Pancreas (tissue), 10 donors: ENCODE data around the gene ETS1. TPM values are rescaled to one million over a fixed set of nuclear protein-coding genes. Genes with fewer than 3 reads are reported as not detected.

Experiments
- ATAC-seq, 4 donors: fragments of 200-7000 bp; cut with Tn5 transposase; one replicate each; pipeline versions ENCODE4 v1.8.0 to v1.9.1; 2020; ENCODE audit warnings: mild to moderate bottlenecking in 4 of 4, moderate library complexity in 4 of 4
- DNase-seq, 6 donors: peaks; one replicate each; pipeline ENCODE4 v3.0.0-alpha.2; 2020
- FAIRE-seq: peaks from 2 replicates; lab custom pipeline; 2012; peaks lifted over from hg19 to GRCh38; lab: Jason Lieb, UNC
- H3K27ac ChIP-seq, 4 donors: fragments of 200-600 bp; sonication (generic); 1 replicate in 3 of 4; 2 replicates in 1 of 4; pipeline versions ENCODE4 v1.5.0 to v1.8.0; 2020
- H3K27me3 ChIP-seq, 4 donors: fragments of 200-600 bp; one replicate each; pipeline ENCODE4 v1.8.0; 2021
- H3K36me3 ChIP-seq, 3 donors: fragments of 200-600 bp; sonication (generic) in 1 of 3; one replicate each; pipeline versions ENCODE4 v1.5.0 to v1.8.0; 2020 to 2021
- H3K4me1 ChIP-seq, 3 donors: fragments of 200-600 bp; one replicate each; pipeline ENCODE4 v1.8.0; 2021
- H3K4me3 ChIP-seq, 4 donors: fragments of 200-600 bp; sonication (generic) in 2 of 4; one replicate each; pipeline versions ENCODE4 v1.5.0 to v1.8.0; 2020 to 2021
- H3K9me3 ChIP-seq, 4 donors: fragments of 200-600 bp; one replicate each; pipeline ENCODE4 v1.8.0; 2021
- CTCF ChIP-seq, 4 donors: fragments of 200-600 bp; sonication (generic) in 3 of 4; IDR thresholded peaks; one replicate each; pipeline versions ENCODE4 v1.5.0 to v1.8.0; 2021; ENCODE audit warnings: antibody characterized with exemption in 4 of 4
- WGBS, 2 donors: extraction: QIAGEN DNeasy Blood & Tissue Kit; methylation state at CpG; one replicate each; pipeline ENCODE4 v1.1.7; 2013; 5-methylcytosine and 5-hydroxymethylcytosine counted together
- intact Hi-C, 3 donors: fragments of 100-400 bp; cut with DNase I; formaldehyde crosslinking; loops; one replicate each; pipeline versions ENCODE4 v1.11.1 to v1.14.2; 2022
- polyA plus RNA-seq, 2 donors: library from polyadenylated mRNA; stranded (reverse); fragments of 200-250 nt; gene quantifications; one replicate each; pipeline ENCODE4 v1.2.3, GENCODE V29; 2013
- total RNA-seq, 6 donors: library from RNA; stranded (reverse); fragmentation: NEBNext Ultra II Directional in 4 of 6; extraction: Animal tissue kit (Norgen Biotek cat#: 25700) in 4 of 6; gene quantifications; one replicate each; pipeline versions ENCODE4 v1.2.1 to v1.2.4, GENCODE V29; 2021 to 2023
- donor health status: healthy with polysubstance abuse.
- donor health status: DM: no; HTN: no; CAD: no; lungs with moderate emphysema.
- donor health status: DM: no; HTN: no; CAD: no.
- donor health status: control.
- donor health status: control.
- donor health status: Bipolar disorder and iron deficiency.
- donor health status: DM: yes; HTN: yes; CAD: no.
- donor health status: DM: no; HTN: no; CAD: no.
- donor health status: DM: no; HTN: no; CAD: no.
- donor health status: DM: yes; HTN: yes; CAD: no.

ETS1 gene
- total and polyA plus RNA-seq, 8 donors = 5.4 to 26.6 (median 13.0) TPM

- Histone ChIP-seq H3K27ac (peak overlapping the region in 2 of 4 donors; percentile 2 to 51), H3K36me3 (no peaks in the 10 kb centered on the region), H3K9me3 (no peaks in the 10 kb centered on the region), H3K27me3 (no peaks in the 10 kb centered on the region), H3K4me1 (peaks cover 0 to 12% (median 0%) of the 10 kb centered on the region in 3 donors), H3K4me3 (no peak overlapping the region)
- TF ChIP-seq CTCF (IDR thresholded peaks at IDR 0.05) = no peak
- 15 to 21% methylated on average over 4 of the region's 4 CpGs for WGBS, 2 donors
- intact Hi-C loops = no loop called here
- peak; percentile 85 to 93 (median 91) for ATAC-seq
- DNase-seq = peak in 3 of 6 donors; percentile 36 to 53 (median 39)
- FAIRE-seq = peak; percentile 13
These were observed 11.4 kb downstream of the ETS1 start for GRCh38 chr11:128575961-128576350.

- Histone ChIP-seq H3K27me3 (no peaks in the 10 kb centered on the region), H3K4me3 (no peak overlapping the region), H3K4me1 (peaks cover 0 to 16% (median 0%) of the 10 kb centered on the region in 3 donors), H3K27ac (peak overlapping the region in 2 of 4 donors; percentile 2 to 51), H3K36me3 (no peaks in the 10 kb centered on the region), H3K9me3 (no peaks in the 10 kb centered on the region)
- intact Hi-C loops = no loop called here
- ATAC-seq = peak; percentile 47 to 65 (median 60)
- no peak for TF ChIP-seq CTCF (IDR thresholded peaks at IDR 0.05)
- no peak for FAIRE-seq
- 48 to 57% methylated on average over 9 of the region's 9 CpGs for WGBS, 2 donors
- no peak for DNase-seq
These were observed 12.0 kb downstream of the ETS1 start for GRCh38 chr11:128575174-128575960.

- Histone ChIP-seq H3K4me1 (peaks cover 0 to 16% (median 0%) of the 10 kb centered on the region in 3 donors), H3K4me3 (no peak overlapping the region), H3K9me3 (no peaks in the 10 kb centered on the region), H3K27ac (no peak overlapping the region), H3K36me3 (no peaks in the 10 kb centered on the region), H3K27me3 (no peaks in the 10 kb centered on the region)
- TF ChIP-seq CTCF (IDR thresholded peaks at IDR 0.05) = no peak
- intact Hi-C loops = no loop called here
- no peak for DNase-seq
- FAIRE-seq = no peak
- WGBS, 2 donors = 93% methylated on average over 2 of the region's 2 CpGs
- no peak for ATAC-seq
These were observed 12.8 kb downstream of the ETS1 start for GRCh38 chr11:128574576-128575011.

- DNase-seq (no peak), ATAC-seq (no peak), FAIRE-seq (no peak)
- H3K27ac ChIP-seq = no peak overlapping the region
- H3K9me3 ChIP-seq = no peaks in the 10 kb centered on the region
- H3K27me3 ChIP-seq = no peaks in the 10 kb centered on the region
- H3K4me1 ChIP-seq = peaks cover 0 to 16% (median 0%) of the 10 kb centered on the region in 3 donors
- TF ChIP-seq CTCF (IDR thresholded peaks at IDR 0.05) = no peak
- H3K4me3 ChIP-seq = no peak overlapping the region
- H3K36me3 ChIP-seq = no peaks in the 10 kb centered on the region
- 89 to 98% methylated on average over 5 of the region's 5 CpGs for WGBS, 2 donors
- intact Hi-C loops = no loop called here
These were observed 13.7 kb downstream of the ETS1 start for GRCh38 chr11:128573638-128574037.

- H3K36me3 ChIP-seq = no peaks in the 10 kb centered on the region
- ATAC-seq = no peak
- no peak overlapping the region for H3K4me3 ChIP-seq
- no peaks in the 10 kb centered on the region for H3K27me3 ChIP-seq
- DNase-seq = no peak
- H3K27ac ChIP-seq = no peak overlapping the region
- no peaks in the 10 kb centered on the region for H3K9me3 ChIP-seq
- WGBS, 2 donors = 91 to 92% methylated on average over 6 of the region's 6 CpGs
- peaks cover 0 to 16% (median 0%) of the 10 kb centered on the region in 3 donors for H3K4me1 ChIP-seq
- no peak for FAIRE-seq
- intact Hi-C loops = no loop called here
- no peak for TF ChIP-seq CTCF (IDR thresholded peaks at IDR 0.05)
These were observed 14.4 kb downstream of the ETS1 start for GRCh38 chr11:128572965-128573364.
